Measurements from ENCODE around the gene PM20D2.

DNA sequence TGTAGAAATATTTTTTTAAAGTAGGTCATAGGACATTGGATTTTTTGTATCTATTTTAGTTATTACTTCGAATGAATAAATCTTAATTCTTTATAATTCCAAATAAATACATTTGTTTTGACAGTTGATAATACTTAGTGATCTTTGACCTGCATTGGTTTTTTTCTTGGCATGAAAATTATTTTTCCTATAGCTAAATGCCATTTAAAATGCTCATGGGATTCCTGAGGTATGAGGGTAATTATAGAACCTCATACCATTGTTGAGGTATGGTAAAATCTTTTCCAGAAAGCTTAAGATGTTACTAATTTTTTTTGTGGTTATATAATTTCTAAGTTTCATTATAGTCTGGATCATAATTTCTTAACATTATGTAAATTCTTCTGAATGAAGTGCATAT, 8.3 kb downstream of the PM20D2 start:
- TF ChIP-seq, protein P1, sequence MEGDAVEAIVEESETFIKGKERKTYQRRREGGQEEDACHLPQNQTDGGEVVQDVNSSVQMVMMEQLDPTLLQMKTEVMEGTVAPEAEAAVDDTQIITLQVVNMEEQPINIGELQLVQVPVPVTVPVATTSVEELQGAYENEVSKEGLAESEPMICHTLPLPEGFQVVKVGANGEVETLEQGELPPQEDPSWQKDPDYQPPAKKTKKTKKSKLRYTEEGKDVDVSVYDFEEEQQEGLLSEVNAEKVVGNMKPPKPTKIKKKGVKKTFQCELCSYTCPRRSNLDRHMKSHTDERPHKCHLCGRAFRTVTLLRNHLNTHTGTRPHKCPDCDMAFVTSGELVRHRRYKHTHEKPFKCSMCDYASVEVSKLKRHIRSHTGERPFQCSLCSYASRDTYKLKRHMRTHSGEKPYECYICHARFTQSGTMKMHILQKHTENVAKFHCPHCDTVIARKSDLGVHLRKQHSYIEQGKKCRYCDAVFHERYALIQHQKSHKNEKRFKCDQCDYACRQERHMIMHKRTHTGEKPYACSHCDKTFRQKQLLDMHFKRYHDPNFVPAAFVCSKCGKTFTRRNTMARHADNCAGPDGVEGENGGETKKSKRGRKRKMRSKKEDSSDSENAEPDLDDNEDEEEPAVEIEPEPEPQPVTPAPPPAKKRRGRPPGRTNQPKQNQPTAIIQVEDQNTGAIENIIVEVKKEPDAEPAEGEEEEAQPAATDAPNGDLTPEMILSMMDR (IDR thresholded peaks at IDR 0.05; ENCODE audit: low read depth, low read length): no peak
- TF ChIP-seq EZH2phosphoT487 (IDR thresholded peaks at IDR 0.05; ENCODE audit: low read depth): no peak
